ENCODE data around the gene MC2R. TPM values are rescaled to one million over a fixed set of nuclear protein-coding genes. Genes with fewer than 3 reads are reported as not detected.
"Not testable (repeated sequence)": the region's sequence is repeated elsewhere in the genome, so short reads cannot be mapped to it uniquely, and the experiment has no call there.

The MC2R gene
- total RNA-seq, 1 donor from 2014 or later, result not detected

DNA sequence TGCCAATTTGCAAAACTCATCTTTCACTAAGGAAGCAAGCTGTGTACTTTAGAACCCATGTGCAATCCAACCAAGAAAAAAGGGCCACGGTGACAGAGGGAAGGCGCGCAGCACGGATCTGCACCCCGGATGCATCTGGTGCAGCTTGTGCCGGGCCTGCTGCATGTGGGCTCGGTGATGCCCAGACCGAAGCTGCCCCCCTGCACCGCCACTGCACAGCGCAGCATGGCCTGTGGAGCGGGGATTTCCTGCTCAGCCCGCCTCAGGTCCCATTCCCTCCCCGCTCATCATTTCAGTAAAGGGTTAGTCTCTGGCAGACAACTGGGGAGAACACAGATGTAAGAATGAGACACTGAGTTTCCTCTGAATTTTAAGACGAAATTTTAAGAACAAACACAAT lies 43.0 kb downstream of the MC2R start:
- Mint-ChIP-seq H3K36me3 (ENCODE audit: insufficient read depth) (no peaks in the 10 kb centered on the region), H3K27ac (no peak overlapping the region), H3K4me3 (ENCODE audit: low read depth) (no peak overlapping the region), H3K9me3 (ENCODE audit: low read depth) (no peaks in the 10 kb centered on the region), H3K4me1 (ENCODE audit: low read depth) (peaks cover 6% of the 10 kb centered on the region), H3K27me3 (peaks cover 64% of the 10 kb centered on the region)
- TF ChIP-seq, protein P1, sequence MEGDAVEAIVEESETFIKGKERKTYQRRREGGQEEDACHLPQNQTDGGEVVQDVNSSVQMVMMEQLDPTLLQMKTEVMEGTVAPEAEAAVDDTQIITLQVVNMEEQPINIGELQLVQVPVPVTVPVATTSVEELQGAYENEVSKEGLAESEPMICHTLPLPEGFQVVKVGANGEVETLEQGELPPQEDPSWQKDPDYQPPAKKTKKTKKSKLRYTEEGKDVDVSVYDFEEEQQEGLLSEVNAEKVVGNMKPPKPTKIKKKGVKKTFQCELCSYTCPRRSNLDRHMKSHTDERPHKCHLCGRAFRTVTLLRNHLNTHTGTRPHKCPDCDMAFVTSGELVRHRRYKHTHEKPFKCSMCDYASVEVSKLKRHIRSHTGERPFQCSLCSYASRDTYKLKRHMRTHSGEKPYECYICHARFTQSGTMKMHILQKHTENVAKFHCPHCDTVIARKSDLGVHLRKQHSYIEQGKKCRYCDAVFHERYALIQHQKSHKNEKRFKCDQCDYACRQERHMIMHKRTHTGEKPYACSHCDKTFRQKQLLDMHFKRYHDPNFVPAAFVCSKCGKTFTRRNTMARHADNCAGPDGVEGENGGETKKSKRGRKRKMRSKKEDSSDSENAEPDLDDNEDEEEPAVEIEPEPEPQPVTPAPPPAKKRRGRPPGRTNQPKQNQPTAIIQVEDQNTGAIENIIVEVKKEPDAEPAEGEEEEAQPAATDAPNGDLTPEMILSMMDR (IDR thresholded peaks at IDR 0.05; ENCODE audit: unreplicated experiment), result no peak
- no peak for DNase-seq (ENCODE audit: low spot score, unreplicated experiment)

DNA sequence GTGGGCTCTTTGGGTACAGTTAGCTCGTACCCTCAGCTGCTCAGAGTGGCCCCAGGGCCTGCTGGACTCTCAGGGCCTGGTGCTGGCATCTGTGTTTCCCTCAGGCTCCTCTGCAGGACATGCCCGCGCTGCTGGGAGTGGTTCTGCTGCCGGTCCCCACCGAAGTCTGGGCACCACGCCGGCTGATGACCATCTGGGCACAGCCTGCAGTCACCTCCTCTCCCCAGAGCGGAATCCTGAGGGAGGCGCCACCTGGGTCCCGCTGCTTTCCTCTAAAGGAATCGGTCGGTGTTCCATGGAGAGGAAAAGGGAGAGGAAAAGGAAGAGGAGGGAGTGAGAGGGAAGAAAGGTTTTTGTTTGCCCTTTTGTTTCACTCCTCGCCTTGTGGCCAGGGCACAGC lies 43.6 kb downstream of the MC2R start:
- no peak for DNase-seq (ENCODE audit: low spot score, unreplicated experiment)
- Mint-ChIP-seq H3K4me1 (ENCODE audit: low read depth) (peaks cover 6% of the 10 kb centered on the region), H3K36me3 (ENCODE audit: insufficient read depth) (no peaks in the 10 kb centered on the region), H3K27ac (no peak overlapping the region), H3K27me3 (peaks cover 70% of the 10 kb centered on the region), H3K4me3 (ENCODE audit: low read depth) (no peak overlapping the region), H3K9me3 (ENCODE audit: low read depth) (no peaks in the 10 kb centered on the region)
- TF ChIP-seq, protein P1 (IDR thresholded peaks at IDR 0.05; ENCODE audit: unreplicated experiment), result no peak

DNA sequence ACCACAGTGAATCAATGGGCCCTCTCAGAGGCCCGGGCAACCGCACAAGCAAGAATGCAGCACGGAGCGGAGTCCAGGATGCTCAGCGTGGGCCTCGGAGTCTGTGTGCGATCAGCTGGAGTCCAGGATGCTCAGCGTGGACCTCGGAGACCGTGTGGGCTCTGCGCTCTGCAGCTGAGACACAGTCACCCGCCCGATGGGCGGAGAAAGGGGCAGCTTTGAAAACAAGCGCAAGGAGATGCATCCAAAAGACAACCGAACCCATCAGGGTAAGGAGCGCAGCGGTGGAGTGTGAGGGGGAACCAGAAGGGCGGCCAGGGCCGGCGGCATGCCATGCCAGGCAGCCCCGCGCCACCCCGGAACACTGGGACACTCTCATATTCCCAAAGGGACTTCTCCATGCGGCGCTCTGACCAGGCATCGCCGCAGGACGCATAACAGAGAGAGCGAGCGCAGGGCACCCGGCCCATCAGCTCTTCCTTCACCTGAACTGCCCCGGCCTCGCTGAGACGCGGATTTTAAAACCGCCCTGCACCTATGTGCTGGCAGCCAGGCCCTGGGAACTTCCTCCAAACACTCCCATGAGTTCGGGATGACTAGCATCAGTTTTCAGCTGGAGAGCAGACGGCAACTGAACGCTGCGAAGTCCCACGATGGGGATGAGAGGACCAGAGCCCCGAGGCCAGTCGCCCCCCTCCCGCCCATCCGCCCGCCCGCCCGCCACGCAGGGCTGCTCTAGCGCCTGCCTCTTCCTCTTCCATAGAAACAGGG lies 46.6 kb downstream of the MC2R start:
- Mint-ChIP-seq H3K4me3 (ENCODE audit: low read depth) (peak overlapping the region; percentile 44), H3K27me3 (peaks cover 70% of the 10 kb centered on the region), H3K27ac (peak overlapping the region; percentile 69), H3K9me3 (ENCODE audit: low read depth) (peaks cover 2% of the 10 kb centered on the region), H3K4me1 (ENCODE audit: low read depth) (peaks cover 6% of the 10 kb centered on the region), H3K36me3 (ENCODE audit: insufficient read depth) (peaks cover 1% of the 10 kb centered on the region)
- TF ChIP-seq, protein P1 (IDR thresholded peaks at IDR 0.05; ENCODE audit: unreplicated experiment), result no peak
- no peak for DNase-seq (ENCODE audit: low spot score, unreplicated experiment)

GRCh38 chr18:13862898-13863297 lies 52.4 kb downstream of the MC2R start:
- H3K4me1 Mint-ChIP-seq (ENCODE audit: low read depth); H3K36me3 Mint-ChIP-seq (ENCODE audit: insufficient read depth); H3K27ac Mint-ChIP-seq; DNase-seq (ENCODE audit: low spot score, unreplicated experiment); H3K4me3 Mint-ChIP-seq (ENCODE audit: low read depth): not testable (repeated sequence)
- Mint-ChIP-seq H3K27me3 (peaks cover 32% of the 10 kb centered on the region), H3K9me3 (ENCODE audit: low read depth) (peaks cover 11% of the 10 kb centered on the region)

GRCh38 chr18:13849791-13850190 lies 65.5 kb downstream of the MC2R start:
- no peak overlapping the region for H3K27ac Mint-ChIP-seq
- H3K36me3 Mint-ChIP-seq (ENCODE audit: insufficient read depth), result no peaks in the 10 kb centered on the region
- H3K4me3 Mint-ChIP-seq (ENCODE audit: low read depth), result no peak overlapping the region
- no peak for DNase-seq (ENCODE audit: low spot score, unreplicated experiment)
- peaks cover 11% of the 10 kb centered on the region for H3K9me3 Mint-ChIP-seq (ENCODE audit: low read depth)
- no peaks in the 10 kb centered on the region for H3K4me1 Mint-ChIP-seq (ENCODE audit: low read depth)
- TF ChIP-seq, protein P1 (IDR thresholded peaks at IDR 0.05; ENCODE audit: unreplicated experiment), result no peak
- no peaks in the 10 kb centered on the region for H3K27me3 Mint-ChIP-seq

DNA sequence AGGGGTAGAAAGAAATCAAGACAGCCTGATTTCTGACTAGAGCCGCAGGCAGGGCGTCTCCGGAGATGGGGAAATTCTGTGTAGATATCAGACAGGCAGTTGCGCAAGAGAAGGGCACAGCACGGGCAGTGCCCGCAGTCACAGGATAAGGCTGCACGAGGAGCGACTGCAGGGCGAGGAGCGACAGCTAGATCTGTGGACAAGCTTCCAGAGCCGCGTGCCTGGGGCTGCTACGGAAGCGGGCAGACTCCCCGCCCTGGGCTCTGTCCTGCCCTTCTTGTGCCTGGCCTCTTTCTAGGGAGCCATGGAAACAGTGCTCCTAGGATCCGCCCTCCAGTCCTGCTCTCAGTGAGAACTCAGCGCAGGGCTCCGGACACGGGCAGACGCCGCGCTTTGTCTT lies 78.8 kb downstream of the MC2R start:
- Mint-ChIP-seq H3K27me3 (peaks cover 4% of the 10 kb centered on the region), H3K4me3 (ENCODE audit: low read depth) (no peak overlapping the region), H3K9me3 (ENCODE audit: low read depth) (no peaks in the 10 kb centered on the region), H3K36me3 (ENCODE audit: insufficient read depth) (no peaks in the 10 kb centered on the region), H3K27ac (no peak overlapping the region), H3K4me1 (ENCODE audit: low read depth) (no peaks in the 10 kb centered on the region)
- TF ChIP-seq, protein P1 (IDR thresholded peaks at IDR 0.05; ENCODE audit: unreplicated experiment), result no peak
- no peak for DNase-seq (ENCODE audit: low spot score, unreplicated experiment)
